DMS79 (cell line): ENCODE measurements around the gene PFDN2.

Source experiments
- DNase-seq: peaks from one replicate; lab custom pipeline; 2025; lab: John Stamatoyannopoulos, UW

PFDN2 gene

DNA sequence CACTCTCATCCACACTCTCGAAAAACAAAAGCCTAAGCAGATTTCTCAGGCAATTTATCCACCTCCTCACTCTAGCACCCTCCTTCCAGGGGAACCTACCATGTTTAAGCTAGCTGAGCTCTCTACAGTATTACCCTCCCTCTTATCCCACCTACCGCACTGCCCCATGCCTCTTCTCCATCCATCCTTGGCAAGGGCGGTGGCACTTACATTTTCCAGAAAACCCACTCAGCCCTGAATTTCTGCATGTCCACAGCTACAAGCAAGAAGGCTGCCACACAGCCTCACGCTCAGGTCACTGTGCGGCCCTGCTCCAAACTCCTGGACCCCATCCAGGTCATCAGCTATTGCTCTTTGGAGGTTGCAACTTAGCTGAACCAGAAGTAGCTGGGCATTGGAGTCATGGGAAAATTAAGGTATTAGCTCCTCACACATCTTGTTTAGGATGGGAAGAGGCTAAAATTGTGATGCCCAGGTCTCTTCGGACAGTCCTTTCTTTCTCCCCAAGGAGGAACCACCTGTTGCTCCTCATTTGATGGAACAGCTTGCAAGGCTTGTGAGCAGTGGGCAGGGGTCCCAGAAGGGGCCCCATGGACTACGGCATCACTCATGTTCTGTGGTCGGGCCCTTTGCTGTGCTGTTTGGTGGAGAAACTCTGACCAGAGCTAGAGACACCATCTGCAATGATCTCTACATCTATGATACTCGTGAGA lies 18.6 kb downstream of the PFDN2 start:
- no peak for DNase-seq

DNA sequence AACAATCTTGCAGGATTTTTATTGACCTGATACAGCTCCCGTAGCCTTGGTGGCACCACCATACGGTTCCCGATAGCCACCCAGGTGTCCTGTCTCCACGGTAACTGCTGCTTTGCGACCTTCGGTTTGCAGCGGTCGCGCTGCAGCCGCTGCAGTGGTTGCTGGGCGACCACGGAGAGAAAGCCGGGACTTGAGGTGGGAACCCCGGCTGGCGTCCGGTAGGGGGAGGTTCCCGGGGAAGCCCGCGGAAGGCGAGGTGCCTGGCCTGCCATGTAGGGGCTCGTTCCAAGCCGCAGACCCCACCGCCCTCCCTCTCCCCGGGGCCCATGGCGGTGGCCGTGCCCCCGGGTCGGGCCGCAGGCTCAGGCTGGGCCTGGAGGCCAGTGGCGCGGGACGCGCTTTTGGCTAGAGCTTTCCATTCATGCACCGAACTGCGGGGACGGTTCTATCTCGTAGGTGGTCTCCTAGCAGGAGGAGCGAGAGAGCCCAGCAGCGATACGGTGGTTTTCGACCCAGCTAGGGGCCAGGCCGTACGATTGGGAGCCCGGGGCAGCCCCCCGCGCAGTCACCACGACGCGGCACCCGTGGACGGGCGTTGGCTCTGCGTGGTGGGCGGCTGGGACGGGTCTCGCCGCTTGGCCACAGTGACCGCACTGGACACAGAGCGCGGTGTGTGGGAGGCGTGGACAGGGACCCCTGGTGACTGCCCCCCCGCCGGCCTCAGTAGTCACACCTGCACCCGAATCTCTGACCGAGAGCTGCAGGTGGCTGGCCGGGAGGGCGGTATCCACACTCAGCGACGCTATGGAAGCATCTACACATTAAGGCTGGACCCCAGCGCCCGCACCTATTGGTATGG lies 19.4 kb downstream of the PFDN2 start, which contains the start of gene KLHDC9:
KLHDC9 (plus strand) TSS at position 152 of the 859 bp plus-strand sequence; CDS start at position 327, 175 bp downstream.
- peak; percentile 82 for DNase-seq

GRCh38 chr1:161096530-161096929 lies 21.3 kb downstream of the PFDN2 start:
- DNase-seq: no peak

GRCh38 chr1:161096015-161096414 lies 21.8 kb downstream of the PFDN2 start:
- no peak for DNase-seq

DNA sequence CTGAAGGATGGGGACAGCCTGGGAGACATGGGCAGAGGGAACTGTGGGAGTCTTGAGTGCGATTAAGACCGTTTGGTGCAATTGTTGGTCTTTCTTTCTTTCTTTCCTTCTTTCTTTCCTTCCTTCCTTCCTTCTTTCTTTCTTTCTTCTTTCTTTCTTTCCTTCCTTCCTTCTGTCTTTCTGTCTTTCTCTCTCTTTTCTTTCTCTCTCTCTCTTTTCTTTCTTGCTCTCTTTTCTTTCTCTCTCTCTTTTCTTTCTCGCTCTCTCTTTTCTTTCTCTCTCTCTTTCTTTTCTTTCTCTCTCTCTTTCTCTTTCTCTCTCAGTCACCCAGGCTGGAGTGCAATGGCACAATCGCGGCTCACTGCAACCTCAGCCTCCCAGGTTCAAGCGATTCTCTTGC lies 22.6 kb downstream of the PFDN2 start:
- no peak for DNase-seq

DNA sequence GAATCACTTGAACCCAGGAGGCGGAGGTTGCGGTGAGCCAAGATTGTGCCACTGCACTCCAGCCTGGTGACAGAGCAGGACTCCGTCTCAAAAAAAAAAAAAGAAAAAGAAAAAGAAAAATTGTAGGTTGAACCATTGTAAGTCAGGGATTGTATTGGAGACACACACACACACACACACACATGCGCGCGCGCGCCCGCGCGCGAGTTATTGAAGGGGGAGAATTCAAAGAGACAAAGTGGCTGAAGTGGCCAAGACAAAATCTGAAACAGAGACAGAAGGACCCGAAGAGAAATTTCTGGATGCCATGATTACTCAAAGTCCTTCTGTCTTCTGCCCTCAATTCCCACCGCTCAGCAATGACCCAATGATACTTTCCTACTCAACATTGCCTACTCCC lies 23.4 kb downstream of the PFDN2 start:
- DNase-seq: no peak

DNA sequence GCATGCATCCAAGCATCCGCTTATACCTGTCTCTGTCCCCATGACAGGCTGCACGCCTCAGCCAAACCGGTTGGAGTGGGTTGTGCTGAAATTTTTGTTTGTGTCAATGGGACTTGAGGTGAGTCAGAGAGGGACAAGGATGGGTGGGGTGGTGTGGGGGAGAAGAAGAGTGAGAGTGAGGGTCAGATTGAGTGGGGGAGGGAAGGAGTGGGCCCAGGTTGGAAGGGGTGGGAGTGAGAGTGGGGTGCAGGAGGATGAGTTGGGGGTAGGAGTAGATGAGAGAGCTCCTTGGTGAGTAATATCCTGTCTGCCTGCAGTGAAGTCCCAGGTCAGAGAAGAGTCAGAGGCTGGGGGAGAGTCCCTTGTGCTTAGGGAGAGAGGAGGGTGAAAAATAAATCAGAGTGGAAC lies 25.2 kb downstream of the PFDN2 start:
- DNase-seq: no peak

DNA sequence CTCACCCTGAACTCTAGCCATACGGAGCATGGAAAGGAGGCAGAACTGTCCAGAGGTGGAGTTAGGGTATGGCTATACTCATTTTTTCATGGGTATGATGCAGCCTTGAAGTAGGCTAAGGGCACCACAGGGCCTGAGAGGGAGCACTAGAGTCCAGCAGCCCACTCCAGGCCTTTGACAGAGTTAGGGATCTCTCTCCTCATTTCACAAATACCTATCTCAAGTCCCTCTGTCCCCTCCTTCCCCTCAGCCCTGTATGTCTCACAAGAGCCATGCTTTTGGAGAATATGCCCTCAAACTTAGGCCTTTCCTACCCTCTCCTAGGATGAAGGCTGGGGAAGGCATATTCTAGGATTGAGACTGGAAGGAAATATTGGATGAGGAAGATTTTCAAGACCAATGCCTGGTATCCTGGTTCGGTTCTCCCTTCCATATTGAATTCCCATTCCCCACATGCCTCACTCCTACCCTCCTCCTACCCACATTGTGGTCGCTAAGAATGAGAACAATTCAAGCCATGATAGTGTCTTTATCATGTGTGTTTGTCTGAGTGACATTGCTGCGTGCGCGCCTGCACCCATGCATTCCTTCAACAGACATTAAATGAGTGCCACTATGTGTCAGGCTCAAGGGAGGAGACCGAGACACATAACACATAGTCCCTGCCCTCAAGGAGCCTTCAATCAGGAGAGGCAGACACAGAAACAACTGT lies 25.9 kb downstream of the PFDN2 start:
- no peak for DNase-seq

- DNase-seq: no peak
Observed at GRCh38 chr1:161091093-161091492, 26.7 kb downstream of the PFDN2 start.

- no peak for DNase-seq
Observed at GRCh38 chr1:161090617-161091016, 27.2 kb downstream of the PFDN2 start.

- DNase-seq: no peak
Observed at GRCh38 chr1:161089938-161090337, 27.9 kb downstream of the PFDN2 start.

- peak; percentile 39 for DNase-seq
Observed at GRCh38 chr1:161089251-161089924, 28.4 kb downstream of the PFDN2 start, which contains the start of gene NECTIN4. TSS of gene NECTIN4 (minus strand) at chr1:161089558. CDS start at chr1:161089296, 262 bp downstream.

DNA sequence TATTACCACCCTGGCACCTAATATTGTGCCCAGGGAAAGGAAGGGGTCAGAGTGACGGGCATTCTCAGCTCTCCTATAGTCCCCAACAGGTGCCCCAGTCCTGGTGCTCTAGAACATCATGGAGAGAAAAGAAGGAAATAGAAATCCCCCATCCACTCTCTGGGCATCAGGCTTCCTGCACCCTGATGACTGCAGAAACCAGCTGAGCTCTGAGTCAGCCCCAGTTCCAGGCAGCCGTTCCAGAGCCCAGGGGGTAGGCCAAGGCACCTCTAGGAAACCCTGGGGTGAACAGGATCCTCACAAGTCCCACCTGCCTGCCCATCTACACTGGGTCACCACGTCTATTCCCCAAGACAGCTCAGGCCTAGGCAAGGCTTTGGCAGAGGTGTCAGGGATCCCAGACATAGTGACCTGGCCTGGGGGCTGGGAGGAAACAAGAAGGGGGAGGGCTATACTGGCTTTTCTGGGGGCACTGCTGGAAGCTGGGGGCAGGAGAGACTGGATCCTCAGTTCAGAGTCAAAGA lies 29.2 kb downstream of the PFDN2 start:
- no peak for DNase-seq

DNA sequence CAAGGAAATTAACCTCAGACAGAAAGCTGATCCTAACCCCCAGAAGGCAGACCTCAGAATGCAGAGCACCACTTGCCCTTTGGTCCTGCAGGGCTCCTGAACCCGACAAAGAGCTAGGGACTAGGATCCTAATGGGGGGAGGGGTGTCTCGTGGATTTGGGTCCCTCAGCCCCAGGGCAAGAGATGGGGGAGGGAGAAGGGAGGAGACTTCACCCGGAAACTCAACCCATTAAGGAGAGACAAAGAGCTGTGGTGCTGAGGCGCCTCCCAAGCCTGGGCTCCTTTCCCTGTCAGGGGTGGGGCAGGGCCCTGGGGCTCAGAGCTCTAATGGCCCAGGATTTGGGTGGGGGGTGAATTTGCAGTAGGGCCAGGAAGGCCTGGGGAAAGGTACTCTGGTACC lies 31.4 kb downstream of the PFDN2 start:
- no peak for DNase-seq

DNA sequence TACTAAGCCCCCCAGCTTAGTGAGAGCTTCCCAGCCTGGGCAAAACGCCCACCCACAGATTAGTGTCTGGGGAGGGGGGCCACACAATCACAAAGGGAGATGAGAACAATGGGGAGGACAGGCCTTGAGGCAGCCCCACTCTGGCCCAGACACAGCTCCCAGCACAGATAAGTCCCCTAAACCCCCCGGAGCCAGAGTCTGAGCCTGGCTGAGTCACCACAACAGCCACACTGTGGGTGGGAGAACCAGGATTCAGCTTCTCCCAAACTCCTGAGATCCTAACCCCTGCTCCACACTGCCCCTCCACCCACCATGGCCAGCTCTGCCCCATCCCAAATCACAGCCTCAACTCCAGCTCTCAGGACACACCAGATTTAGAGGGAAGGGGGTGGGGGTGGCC lies 32.7 kb downstream of the PFDN2 start:
- no peak for DNase-seq

DNA sequence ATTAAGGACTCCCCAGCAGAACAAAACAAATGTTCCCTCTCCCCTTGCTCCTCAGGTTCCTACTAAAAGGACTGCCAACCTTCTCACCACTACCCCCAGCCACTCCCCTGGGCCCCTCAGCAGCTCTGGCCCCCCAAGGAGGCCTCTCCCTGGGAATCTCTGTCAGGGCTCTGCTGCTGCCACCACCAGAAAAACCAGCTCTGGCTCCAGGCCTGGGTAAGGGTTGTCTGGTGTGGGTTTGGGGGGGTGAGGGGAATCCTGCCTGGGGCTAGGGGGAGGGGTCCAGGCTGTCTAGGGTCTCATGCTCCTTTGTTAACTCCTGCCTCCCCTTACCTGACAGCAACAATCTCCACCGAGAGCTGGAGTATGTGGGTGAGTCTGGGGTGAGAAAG lies 33.2 kb downstream of the PFDN2 start:
- DNase-seq: no peak

DNA sequence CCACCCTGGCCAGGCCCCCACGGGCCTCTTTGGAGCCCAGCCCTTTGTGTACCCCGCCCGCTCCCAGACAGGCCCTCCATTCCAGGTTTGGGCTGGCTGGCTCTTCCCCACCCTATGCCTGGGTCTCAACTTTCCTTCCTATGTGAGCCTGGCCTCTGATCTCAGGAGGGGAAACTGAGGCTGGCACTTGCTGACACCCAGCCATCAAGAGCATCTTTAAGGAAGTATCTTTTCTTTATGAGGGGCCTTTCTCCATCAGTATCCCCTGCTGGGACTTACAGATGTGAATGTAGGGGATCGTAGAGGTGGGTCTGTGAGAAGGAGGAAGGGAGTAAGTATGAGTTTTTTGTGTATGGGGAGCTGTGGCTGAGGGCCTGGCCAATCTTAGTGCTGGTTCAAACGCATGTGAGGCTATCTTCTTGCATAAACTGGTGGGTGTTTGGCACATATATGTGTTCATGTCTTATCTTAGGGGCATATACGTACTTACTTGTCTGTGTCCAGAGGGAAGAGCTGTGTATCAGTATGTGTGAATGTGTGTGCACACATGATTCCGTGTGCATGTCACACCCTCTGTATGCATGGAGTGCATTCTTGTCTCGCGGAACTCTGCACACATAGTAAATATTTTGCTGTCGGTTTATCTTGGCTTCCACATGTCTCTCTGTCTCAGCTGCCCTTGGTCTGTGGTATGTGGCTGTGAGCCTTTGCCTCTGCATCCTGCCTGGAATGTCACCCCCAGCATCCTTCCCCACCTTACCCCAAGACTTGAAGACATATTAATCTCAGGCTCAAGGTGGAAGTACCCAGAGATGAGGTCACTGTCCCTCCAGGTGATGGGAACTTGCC lies 33.9 kb downstream of the PFDN2 start:
- DNase-seq: no peak

- DNase-seq: no peak
Observed at GRCh38 chr1:161082996-161083747, 34.7 kb downstream of the PFDN2 start.

DNA sequence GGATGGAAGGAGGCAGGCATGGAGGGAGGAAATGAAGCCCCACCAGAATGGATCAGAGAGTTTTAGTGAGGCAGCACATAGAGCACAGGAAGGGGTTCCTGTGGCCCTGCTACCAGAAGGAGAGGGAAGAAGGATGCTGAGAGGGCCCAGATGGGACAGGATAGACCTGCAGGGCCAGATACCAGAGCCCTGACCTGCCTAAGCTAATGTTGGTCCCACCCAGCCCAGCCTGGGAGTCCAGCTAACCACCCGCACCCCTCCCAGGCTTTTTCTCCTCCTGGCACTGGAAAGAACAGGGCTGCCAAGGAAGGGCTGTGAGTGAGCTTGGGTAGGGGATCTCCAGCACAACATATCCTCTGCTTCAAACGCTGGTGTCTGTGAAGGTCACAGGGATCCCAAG lies 35.4 kb downstream of the PFDN2 start:
- no peak for DNase-seq

DNA sequence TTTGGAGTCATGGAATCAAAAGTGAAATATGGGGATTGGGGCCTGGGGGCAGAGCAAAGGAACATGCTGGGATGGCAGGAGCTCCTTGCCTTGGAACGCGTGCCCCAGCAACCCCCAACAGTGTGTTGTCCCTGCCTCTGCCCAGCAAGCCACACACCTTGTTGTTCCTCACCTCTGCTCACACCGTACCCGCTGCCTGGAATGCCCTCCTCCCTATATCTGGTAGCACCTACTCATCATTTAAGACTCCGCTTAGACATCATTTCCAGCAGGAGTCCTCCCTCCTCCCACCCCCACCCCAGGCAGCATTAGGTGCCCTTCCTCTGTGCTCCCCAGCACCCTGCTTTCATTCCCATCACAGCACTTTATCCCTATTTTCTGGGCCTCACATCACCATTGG lies 36.3 kb downstream of the PFDN2 start:
- no peak for DNase-seq
